Measurements from ENCODE around the gene NUSAP1. TPM values are rescaled to one million over a fixed set of nuclear protein-coding genes. Genes with fewer than 3 reads are reported as not detected.

Gene NUSAP1
- total RNA-seq, 1 experiment from 2014 or later, result 190 TPM

DNA sequence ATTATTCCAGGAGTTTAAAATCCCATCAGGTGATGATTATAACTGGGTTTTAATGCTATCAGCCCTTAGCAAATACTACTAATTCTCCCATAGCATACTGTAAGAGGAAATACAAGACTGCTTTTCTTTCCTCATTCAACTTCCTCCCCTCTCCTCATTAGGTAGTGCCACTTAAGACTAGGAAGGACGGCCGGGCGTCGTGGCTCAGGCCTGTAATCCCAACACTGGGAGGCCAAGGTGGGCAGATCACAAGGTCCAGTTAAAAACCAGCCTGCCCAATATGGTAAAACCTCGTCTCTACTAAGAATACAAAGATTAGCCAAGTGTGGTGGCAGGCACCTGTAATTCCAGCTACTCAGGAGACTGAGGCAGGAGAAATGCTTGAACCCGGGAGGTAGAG lies 55.0 kb downstream of the NUSAP1 start:
- Histone ChIP-seq H3K9me2 (ENCODE audit: insufficient read depth) (no peaks in the 10 kb centered on the region), H3K4me2 (no peak overlapping the region), H4K20me1 (ENCODE audit: insufficient read depth) (no peaks in the 10 kb centered on the region), H3F3A (ENCODE audit: insufficient read depth, low read depth) (no peaks in the 10 kb centered on the region), H3K79me2 (ENCODE audit: low read depth) (no peaks in the 10 kb centered on the region), H3K36me3 (ENCODE audit: low read depth) (no peaks in the 10 kb centered on the region; the same call in 1 of the 2 replicates), H3K27ac (no peak overlapping the region), H3K9me3 (ENCODE audit: insufficient read depth, low read depth) (no peaks in the 10 kb centered on the region), H3K27me3 (ENCODE audit: insufficient read depth, low read depth) (no peaks in the 10 kb centered on the region), H3K4me1 (replicated peaks; ENCODE audit: insufficient read depth) (no peaks in the 10 kb centered on the region), H3K4me3 (no peak overlapping the region), H2AFZ (no peak overlapping the region)
- no peak for DNase-seq
- intact Hi-C loops (cut with micrococcal nuclease; ENCODE audit: unreplicated experiment), result no loop called here
- ChIA-PET POLR2A (ENCODE audit: unreplicated experiment) (no interaction called here), CTCF (no interaction called here)
- no TSS peak for BruUV-seq (replicated peaks)
- no peak for TF ChIP-seq EZH2 (IDR thresholded peaks at IDR 0.05; ENCODE audit: low read depth)
- TF ChIP-seq, protein P1, sequence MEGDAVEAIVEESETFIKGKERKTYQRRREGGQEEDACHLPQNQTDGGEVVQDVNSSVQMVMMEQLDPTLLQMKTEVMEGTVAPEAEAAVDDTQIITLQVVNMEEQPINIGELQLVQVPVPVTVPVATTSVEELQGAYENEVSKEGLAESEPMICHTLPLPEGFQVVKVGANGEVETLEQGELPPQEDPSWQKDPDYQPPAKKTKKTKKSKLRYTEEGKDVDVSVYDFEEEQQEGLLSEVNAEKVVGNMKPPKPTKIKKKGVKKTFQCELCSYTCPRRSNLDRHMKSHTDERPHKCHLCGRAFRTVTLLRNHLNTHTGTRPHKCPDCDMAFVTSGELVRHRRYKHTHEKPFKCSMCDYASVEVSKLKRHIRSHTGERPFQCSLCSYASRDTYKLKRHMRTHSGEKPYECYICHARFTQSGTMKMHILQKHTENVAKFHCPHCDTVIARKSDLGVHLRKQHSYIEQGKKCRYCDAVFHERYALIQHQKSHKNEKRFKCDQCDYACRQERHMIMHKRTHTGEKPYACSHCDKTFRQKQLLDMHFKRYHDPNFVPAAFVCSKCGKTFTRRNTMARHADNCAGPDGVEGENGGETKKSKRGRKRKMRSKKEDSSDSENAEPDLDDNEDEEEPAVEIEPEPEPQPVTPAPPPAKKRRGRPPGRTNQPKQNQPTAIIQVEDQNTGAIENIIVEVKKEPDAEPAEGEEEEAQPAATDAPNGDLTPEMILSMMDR (conservative IDR thresholded peaks at IDR 0.05), result no peak

DNA sequence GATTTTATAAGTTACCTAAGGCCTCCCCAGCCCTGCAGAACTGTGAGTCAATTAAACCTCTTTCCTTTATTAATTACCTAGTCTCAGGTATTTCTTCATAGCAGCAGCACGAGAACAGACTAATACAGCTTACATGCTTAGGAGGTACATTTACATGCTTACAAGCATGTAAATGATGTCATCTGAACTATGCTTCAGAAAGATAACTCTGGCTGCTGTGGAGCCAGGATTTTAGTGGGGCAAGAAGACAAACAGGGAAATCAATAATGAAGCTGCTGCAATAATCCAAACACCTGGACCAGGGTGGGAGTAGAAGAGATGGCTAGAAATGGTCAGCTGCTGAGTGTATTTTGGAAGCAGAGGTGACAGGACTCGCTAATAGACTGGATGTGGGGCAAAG lies 60.0 kb downstream of the NUSAP1 start:
- Histone ChIP-seq H4K20me1 (ENCODE audit: insufficient read depth) (no peaks in the 10 kb centered on the region), H3K79me2 (ENCODE audit: low read depth) (no peaks in the 10 kb centered on the region), H3K9me3 (ENCODE audit: insufficient read depth, low read depth) (no peaks in the 10 kb centered on the region), H3K27ac (no peak overlapping the region), H3K4me1 (replicated peaks; ENCODE audit: insufficient read depth) (no peaks in the 10 kb centered on the region), H3K36me3 (ENCODE audit: low read depth) (no peaks in the 10 kb centered on the region; the same call in 1 of the 2 replicates), H3F3A (ENCODE audit: insufficient read depth, low read depth) (no peaks in the 10 kb centered on the region), H3K4me2 (no peak overlapping the region), H2AFZ (no peak overlapping the region), H3K27me3 (ENCODE audit: insufficient read depth, low read depth) (no peaks in the 10 kb centered on the region), H3K9me2 (ENCODE audit: insufficient read depth) (no peaks in the 10 kb centered on the region), H3K4me3 (no peak overlapping the region)
- CTCF ChIA-PET, result no interaction called here
- DNase-seq, result no peak
- intact Hi-C loops (cut with micrococcal nuclease; ENCODE audit: unreplicated experiment), result no loop called here
- POLR2A ChIA-PET (ENCODE audit: unreplicated experiment), result no interaction called here
- BruUV-seq (replicated peaks), result no TSS peak
- no peak for TF ChIP-seq EZH2 (IDR thresholded peaks at IDR 0.05; ENCODE audit: low read depth)
- TF ChIP-seq, protein P1 (conservative IDR thresholded peaks at IDR 0.05), result no peak

DNA sequence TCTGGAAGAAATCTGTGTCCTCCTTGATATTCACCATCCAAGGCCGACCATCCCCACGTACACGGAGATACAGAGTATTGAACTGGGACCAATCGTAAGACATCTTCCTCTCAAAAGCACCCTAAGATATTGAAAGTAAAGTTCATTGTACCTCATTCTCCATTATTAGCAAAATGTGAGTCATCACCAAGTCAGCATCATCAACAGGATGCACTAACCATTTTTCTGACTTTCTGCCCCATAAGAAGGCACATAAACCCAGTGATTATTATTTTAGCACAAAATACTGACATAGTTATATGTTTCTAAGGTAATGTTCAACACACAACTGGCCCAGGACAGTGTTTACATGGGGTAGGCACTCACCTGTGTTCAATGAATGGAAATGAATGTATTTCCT lies 62.2 kb downstream of the NUSAP1 start:
- intact Hi-C loops (cut with micrococcal nuclease; ENCODE audit: unreplicated experiment), result no loop called here
- no peak for DNase-seq
- no peak for TF ChIP-seq EZH2 (IDR thresholded peaks at IDR 0.05; ENCODE audit: low read depth)
- H3K9me3 ChIP-seq (ENCODE audit: insufficient read depth, low read depth), result no peaks in the 10 kb centered on the region
- H3K9me2 ChIP-seq (ENCODE audit: insufficient read depth), result no peaks in the 10 kb centered on the region
- ChIA-PET CTCF (no interaction called here), POLR2A (ENCODE audit: unreplicated experiment) (no interaction called here)
- no peaks in the 10 kb centered on the region for H3K27me3 ChIP-seq (ENCODE audit: insufficient read depth, low read depth)
- H3K27ac ChIP-seq, result no peak overlapping the region
- no peaks in the 10 kb centered on the region for H3F3A ChIP-seq (ENCODE audit: insufficient read depth, low read depth)
- no peak overlapping the region for H3K4me2 ChIP-seq
- no peaks in the 10 kb centered on the region for H3K36me3 ChIP-seq (ENCODE audit: low read depth)
- BruUV-seq (replicated peaks), result no TSS peak
- H3K4me1 ChIP-seq (replicated peaks; ENCODE audit: insufficient read depth), result no peaks in the 10 kb centered on the region
- no peaks in the 10 kb centered on the region for H3K79me2 ChIP-seq (ENCODE audit: low read depth)
- no peaks in the 10 kb centered on the region for H4K20me1 ChIP-seq (ENCODE audit: insufficient read depth)
- H2AFZ ChIP-seq, result no peak overlapping the region
- H3K4me3 ChIP-seq, result no peak overlapping the region

GRCh38 chr15:41396111-41396510 lies 63.4 kb downstream of the NUSAP1 start:
- no peak for DNase-seq
- no peaks in the 10 kb centered on the region for H4K20me1 ChIP-seq (ENCODE audit: insufficient read depth)
- no peak overlapping the region for H3K27ac ChIP-seq
- intact Hi-C loops (cut with micrococcal nuclease; ENCODE audit: unreplicated experiment), result no loop called here
- no peaks in the 10 kb centered on the region for H3K4me1 ChIP-seq (replicated peaks; ENCODE audit: insufficient read depth)
- no peak overlapping the region for H3K4me3 ChIP-seq
- H3K9me3 ChIP-seq (ENCODE audit: insufficient read depth, low read depth), result no peaks in the 10 kb centered on the region
- no peak overlapping the region for H3K4me2 ChIP-seq
- ChIA-PET CTCF (no interaction called here), POLR2A (ENCODE audit: unreplicated experiment) (no interaction called here)
- no peak for TF ChIP-seq EZH2 (IDR thresholded peaks at IDR 0.05; ENCODE audit: low read depth)
- TF ChIP-seq, protein P1 (conservative IDR thresholded peaks at IDR 0.05), result no peak
- no peaks in the 10 kb centered on the region for H3F3A ChIP-seq (ENCODE audit: insufficient read depth, low read depth)
- no TSS peak for BruUV-seq (replicated peaks)
- H3K79me2 ChIP-seq (ENCODE audit: low read depth), result no peaks in the 10 kb centered on the region
- no peaks in the 10 kb centered on the region for H3K36me3 ChIP-seq (ENCODE audit: low read depth)
- H3K27me3 ChIP-seq (ENCODE audit: insufficient read depth, low read depth), result no peaks in the 10 kb centered on the region
- H2AFZ ChIP-seq, result no peak overlapping the region
- H3K9me2 ChIP-seq (ENCODE audit: insufficient read depth), result no peaks in the 10 kb centered on the region

All from PC-9 (cell line).